ENCODE data around the gene FAM184A. TPM values are rescaled to one million over a fixed set of nuclear protein-coding genes. Genes with fewer than 3 reads are reported as not detected.
"Not testable (repeated sequence)": the region's sequence is repeated elsewhere in the genome, so short reads cannot be mapped to it uniquely, and the experiment has no call there.

The FAM184A gene
- total RNA-seq, 6 experiments from 2014 or later = not detected

- peaks cover 4% of the 10 kb centered on the region for H3K9me3 Mint-ChIP-seq
- H3K4me3 Mint-ChIP-seq = no peak overlapping the region
- peaks cover 7% of the 10 kb centered on the region for H3K27me3 Mint-ChIP-seq (ENCODE audit: insufficient read depth)
- no peak overlapping the region for H3K27ac Mint-ChIP-seq
- TF ChIP-seq CTCF (IDR thresholded peaks at IDR 0.05) = no peak
- no peaks in the 10 kb centered on the region for H3K4me1 Mint-ChIP-seq (ENCODE audit: low read depth)
- no peaks in the 10 kb centered on the region for H3K36me3 Mint-ChIP-seq (ENCODE audit: low read depth)
- no peak for DNase-seq
These were observed 54.4 kb downstream of the FAM184A start for GRCh38 chr6:119024111-119024510.

- Mint-ChIP-seq H3K27ac (no peak overlapping the region), H3K4me3 (no peak overlapping the region), H3K27me3 (ENCODE audit: insufficient read depth) (peaks cover 3% of the 10 kb centered on the region), H3K4me1 (ENCODE audit: low read depth) (no peaks in the 10 kb centered on the region), H3K36me3 (ENCODE audit: low read depth) (no peaks in the 10 kb centered on the region), H3K9me3 (no peaks in the 10 kb centered on the region; the same call in none of the 2 replicates)
- no peak for TF ChIP-seq CTCF (IDR thresholded peaks at IDR 0.05)
- no peak for DNase-seq
These were observed 55.7 kb downstream of the FAM184A start for GRCh38 chr6:119022796-119023195.

- no peak overlapping the region for H3K4me3 Mint-ChIP-seq
These were observed 57.6 kb downstream of the FAM184A start for GRCh38 chr6:119020597-119021561.

GRCh38 chr6:119015165-119015564, 63.3 kb downstream of the FAM184A start:
- not testable (repeated sequence) for H3K36me3 Mint-ChIP-seq (ENCODE audit: low read depth); H3K27me3 Mint-ChIP-seq (ENCODE audit: insufficient read depth); H3K4me3 Mint-ChIP-seq; H3K9me3 Mint-ChIP-seq; DNase-seq; H3K27ac Mint-ChIP-seq; H3K4me1 Mint-ChIP-seq (ENCODE audit: low read depth)

More at GRCh38 chr6:119020597-119021561, 57.6 kb downstream of the FAM184A start:
- DNase-seq = no peak
- Mint-ChIP-seq H3K9me3 (no peaks in the 10 kb centered on the region), H3K4me1 (ENCODE audit: low read depth) (no peaks in the 10 kb centered on the region), H3K27ac (no peak overlapping the region), H3K27me3 (ENCODE audit: insufficient read depth) (peaks cover 3% of the 10 kb centered on the region), H3K36me3 (ENCODE audit: low read depth) (no peaks in the 10 kb centered on the region)
- TF ChIP-seq CTCF (IDR thresholded peaks at IDR 0.05) = no peak

- no peak overlapping the region for H3K27ac Mint-ChIP-seq
- H3K27me3 Mint-ChIP-seq (ENCODE audit: insufficient read depth) = no peaks in the 10 kb centered on the region
- no peaks in the 10 kb centered on the region for H3K4me1 Mint-ChIP-seq (ENCODE audit: low read depth)
- no peak for DNase-seq
- H3K9me3 Mint-ChIP-seq = peaks cover 3% of the 10 kb centered on the region; the same call in 1 of the 2 replicates
- no peak overlapping the region for H3K4me3 Mint-ChIP-seq
- no peaks in the 10 kb centered on the region for H3K36me3 Mint-ChIP-seq (ENCODE audit: low read depth)
- TF ChIP-seq CTCF (IDR thresholded peaks at IDR 0.05) = no peak
These were observed 65.9 kb downstream of the FAM184A start for GRCh38 chr6:119012521-119012920.

- H3K9me3 Mint-ChIP-seq; H3K27ac Mint-ChIP-seq; H3K36me3 Mint-ChIP-seq (ENCODE audit: low read depth); DNase-seq; H3K4me3 Mint-ChIP-seq; H3K4me1 Mint-ChIP-seq (ENCODE audit: low read depth); H3K27me3 Mint-ChIP-seq (ENCODE audit: insufficient read depth): not testable (repeated sequence)
These were observed 69.2 kb downstream of the FAM184A start for GRCh38 chr6:119009266-119009665.
